HepG2 (cell line): Measurements from ENCODE around the gene CBLN3. TPM values are rescaled to one million over a fixed set of nuclear protein-coding genes. Genes with fewer than 3 reads are reported as not detected.

ENCODE experiments used
- ATF2 ChIP-seq: sonication (generic); formaldehyde crosslinking; IDR thresholded peaks from 2 replicates; pipeline ENCODE4 v1.4.0; 2020; ENCODE audit warnings: missing genetic modification reagents
- GMEB2 ChIP-seq: IDR thresholded peaks from 2 replicates; pipeline ENCODE4 v1.6.1; 2016; ENCODE audit warnings: missing biosample characterization, missing genetic modification reagents, low read depth
- GTF2F1 ChIP-seq: fragments of 150-350 bp; IDR thresholded peaks from 2 replicates; pipeline ENCODE4 v1.6.1; 2014; ENCODE audit warnings: low read length
- NFKB2 ChIP-seq: sonication (generic); formaldehyde crosslinking; IDR thresholded peaks from 2 replicates; pipeline ENCODE4 v1.4.0; 2020; ENCODE audit warnings: missing genetic modification reagents, borderline replicate concordance
- PCBP1 ChIP-seq: fragments of 200-400 bp; formaldehyde crosslinking; IDR thresholded peaks from 2 replicates; pipeline ENCODE4 v1.6.1; 2017; ENCODE audit warnings: mild to moderate bottlenecking, low read depth, low read length, borderline replicate concordance
- PLRG1 ChIP-seq: fragments of 450-650 bp; conservative IDR thresholded peaks from 2 replicates; pipeline ENCODE4 v1.6.1; 2016
- PTBP1 ChIP-seq: fragments of 200-400 bp; formaldehyde crosslinking; IDR thresholded peaks from 2 replicates; pipeline ENCODE4 v1.6.1; 2018; ENCODE audit warnings: low read length, low read depth; ENCODE audit not compliant: poor library complexity, severe bottlenecking
- SAFB2 ChIP-seq: sonication (generic); formaldehyde crosslinking; IDR thresholded peaks from 2 replicates; pipeline ENCODE4 v1.5.1; 2020; ENCODE audit warnings: missing genetic modification reagents, low read depth, mild to moderate bottlenecking, borderline replicate concordance
- SMARCC2 ChIP-seq: fragments of 450-650 bp; IDR thresholded peaks from 2 replicates; pipeline ENCODE4 v1.6.1; 2017; ENCODE audit warnings: antibody characterized with exemption, mild to moderate bottlenecking
- TBP ChIP-seq: sonication (generic); formaldehyde crosslinking; IDR thresholded peaks from 2 replicates; pipeline ENCODE4 v1.5.0; 2020; ENCODE audit warnings: missing genetic modification reagents
- TRAFD1 ChIP-seq: sonication (generic); formaldehyde crosslinking; IDR thresholded peaks from 2 replicates; pipeline ENCODE4 v1.5.1; 2020; ENCODE audit warnings: missing genetic modification reagents, mild to moderate bottlenecking, borderline replicate concordance
- ZFAT ChIP-seq: sonication (generic); formaldehyde crosslinking; conservative IDR thresholded peaks from 2 replicates; pipeline ENCODE4 v1.8.1; 2023; ENCODE audit warnings: missing genetic modification reagents, inconsistent platforms
- ZFP36 ChIP-seq: fragments of 150-350 bp; IDR thresholded peaks from 2 replicates; pipeline ENCODE4 v1.6.1; 2018; ENCODE audit warnings: borderline replicate concordance, low read length, low read depth; ENCODE audit not compliant: partially characterized antibody
- ZHX1 ChIP-seq: sonication (generic); formaldehyde crosslinking; IDR thresholded peaks from 2 replicates; pipeline ENCODE4 v1.8.1; 2022; ENCODE audit warnings: low read depth, mild to moderate bottlenecking, missing genetic modification reagents
- ZNF121 ChIP-seq: sonication (generic); formaldehyde crosslinking; IDR thresholded peaks from 2 replicates; pipeline ENCODE4 v1.5.0; 2020; ENCODE audit warnings: mild to moderate bottlenecking, missing genetic modification reagents
- ZNF331 ChIP-seq: sonication (generic); formaldehyde crosslinking; IDR thresholded peaks from 2 replicates; pipeline ENCODE4 v1.4.0; 2020; ENCODE audit warnings: missing genetic modification reagents
- ZNF430 ChIP-seq: sonication (generic); formaldehyde crosslinking; IDR thresholded peaks from 2 replicates; pipeline ENCODE4 v1.9.0; 2021; ENCODE audit warnings: mild to moderate bottlenecking, missing genetic modification reagents
- ZNF572 ChIP-seq: sonication (generic); formaldehyde crosslinking; IDR thresholded peaks from 2 replicates; pipeline ENCODE4 v1.5.1; 2020; ENCODE audit warnings: mild to moderate bottlenecking, missing genetic modification reagents
- ZNF615 ChIP-seq: sonication (generic); formaldehyde crosslinking; IDR thresholded peaks from 2 replicates; pipeline ENCODE4 v1.5.0; 2020; ENCODE audit warnings: mild to moderate bottlenecking, missing genetic modification reagents, borderline replicate concordance
- ZNF816 ChIP-seq: sonication (generic); formaldehyde crosslinking; IDR thresholded peaks from 2 replicates; pipeline ENCODE4 v1.8.0; 2022; ENCODE audit warnings: missing genetic modification reagents, mild to moderate bottlenecking, borderline replicate concordance
- ZNF841 ChIP-seq: sonication (generic); formaldehyde crosslinking; IDR thresholded peaks from 2 replicates; pipeline ENCODE4 v1.8.1; 2023; ENCODE audit warnings: missing genetic modification reagents, borderline replicate concordance
- ZNF850 ChIP-seq: sonication (generic); formaldehyde crosslinking; conservative IDR thresholded peaks from 2 replicates; pipeline ENCODE4 v1.9.0; 2021; ENCODE audit warnings: mild to moderate bottlenecking, missing genetic modification reagents
- polyA plus RNA-seq, 8 experiments: library from polyadenylated mRNA; depleted of rRNA in 3 of 8; stranded (reverse) in 7 of 8; unstranded in 1 of 8; fragments of >200 nt; fragmentation: Illumina TruSeq in 4 of 8; extraction: Trizol in 4 of 8; gene quantifications; 2 replicates each; pipeline versions ENCODE4 v1.2.1 to v1.2.3, GENCODE V29; 2011 to 2016; ENCODE audit warnings: low read depth in 4 of 8, missing spikeins in 1 of 8, mixed read lengths in 1 of 8; ENCODE audit not compliant: insufficient read depth in 1 of 8
- total RNA-seq, 5 experiments: library from RNA; depleted of rRNA; stranded (reverse); fragments of >200 nt; fragmentation: Illumina TruSeq; extraction: Trizol; gene quantifications; 2 replicates each; pipeline ENCODE4 v1.2.3, GENCODE V29; 2016; ENCODE audit warnings: low read depth in 1 of 5

The CBLN3 gene
- total and polyA plus RNA-seq, 2 of the 13 experiments (the other 11 are each of a cell fraction or from before 2014, with no cell fraction given): 0.66 to 0.98 TPM

GRCh38 chr14:24442240-24443052 lies 13.0 kb upstream of the CBLN3 start, which contains the start of gene SDR39U1 (continued):
- TF ChIP-seq ZHX1 (CRISPR knock-in tag) (0 out of 2 replicates have a peak, but pooled peaks have one; percentile 20), ZNF850 (0 out of 2 replicates have a peak, but pooled peaks have one; percentile 21), ATF2 (CRISPR knock-in tag) (peak; percentile 95), ZFP36 (no peak), PTBP1 (no peak), PLRG1 (no peak), GTF2F1 (0 out of 2 replicates have a peak, but pooled peaks have one; percentile 85), ZNF841 (no peak), ZFAT (CRISPR knock-in tag) (no peak), NFKB2 (CRISPR knock-in tag) (peak; percentile 99), SAFB2 (peak; percentile 100), TBP (CRISPR knock-in tag) (no peak), ZNF430 (CRISPR knock-in tag) (peak; percentile 94), PCBP1 (peak; percentile 98), ZNF331 (CRISPR knock-in tag) (peak; percentile 98), TRAFD1 (CRISPR knock-in tag) (peak; percentile 92; the same call in 1 of the 2 replicates), ZNF816 (CRISPR knock-in tag) (peak; percentile 97; the same call in 1 of the 2 replicates), ZNF572 (CRISPR knock-in tag) (peak; percentile 100), ZNF121 (peak; percentile 74), GMEB2 (peak; percentile 97), SMARCC2 (no peak), ZNF615 (no peak)
